CMK (cell line): Measurements from ENCODE around the gene PKDREJ.
"Not testable (repeated sequence)": the region's sequence is repeated elsewhere in the genome, so short reads cannot be mapped to it uniquely, and the experiment has no call there.

Source experiments
- DNase-seq: peaks from one replicate; pipeline ENCODE4 v3.0.0-alpha.2; 2010; ENCODE audit warnings: low read depth

Gene PKDREJ

DNA sequence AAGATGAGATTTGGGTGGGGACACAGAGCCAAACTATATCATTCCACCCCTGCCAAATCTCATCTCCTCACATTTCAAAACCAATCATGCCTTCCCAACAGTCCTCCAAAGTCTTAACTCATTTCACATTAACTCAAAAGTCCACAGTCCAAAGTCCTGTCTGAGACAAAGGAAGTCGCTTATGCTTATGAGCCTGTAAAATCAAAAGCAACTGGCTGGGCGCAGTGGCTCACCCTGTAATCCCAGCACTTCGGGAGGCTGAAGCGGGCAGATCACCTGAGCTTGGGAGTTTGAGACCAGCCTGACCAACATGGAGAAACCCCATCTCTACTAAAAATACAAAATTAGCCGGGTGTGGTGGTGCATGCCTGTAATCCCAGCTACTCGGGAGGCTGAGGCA, 1.4 kb upstream of the PKDREJ start:
- DNase-seq = not testable (repeated sequence)

DNA sequence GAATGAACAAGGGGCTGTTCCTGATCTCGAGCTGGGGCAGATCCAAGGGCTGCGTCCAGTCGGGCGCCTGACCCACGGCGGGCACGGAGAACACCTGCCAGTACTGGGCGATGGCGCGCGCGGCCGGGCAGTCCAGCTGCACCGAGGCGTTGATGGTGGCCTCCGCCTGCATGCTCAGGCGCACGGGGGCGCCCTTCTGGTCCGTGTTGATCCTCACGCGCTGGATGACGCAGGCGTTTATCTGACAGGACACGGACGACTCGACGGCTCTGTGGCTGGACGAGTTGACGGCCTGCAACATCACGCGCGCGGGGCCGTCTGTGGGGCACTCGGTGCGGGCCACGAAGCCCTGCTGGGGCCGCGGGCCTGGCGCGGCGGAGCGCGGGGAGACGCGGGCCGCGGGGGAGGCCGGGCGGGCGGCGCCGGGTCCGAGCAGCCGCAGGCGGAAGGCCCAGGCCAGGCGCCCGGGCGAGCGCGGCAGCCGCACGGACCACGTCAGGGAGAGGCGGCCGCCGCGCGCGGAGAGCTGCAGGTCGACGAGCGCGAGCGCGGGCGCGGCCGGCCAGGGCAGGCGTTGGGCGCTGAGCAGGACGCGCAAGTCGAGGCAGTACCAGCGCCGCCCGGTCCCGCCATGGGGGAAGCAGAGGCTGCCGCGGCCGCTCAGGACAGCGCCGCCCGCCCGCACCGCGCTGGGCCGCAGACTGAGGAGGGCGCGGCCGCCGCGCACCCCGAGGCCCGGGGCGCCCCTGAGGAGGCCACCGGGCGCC, 511 bp downstream of the PKDREJ start:
- no peak for DNase-seq

GRCh38 chr22:46260038-46260437, 3.1 kb downstream of the PKDREJ start:
- DNase-seq = no peak

DNA sequence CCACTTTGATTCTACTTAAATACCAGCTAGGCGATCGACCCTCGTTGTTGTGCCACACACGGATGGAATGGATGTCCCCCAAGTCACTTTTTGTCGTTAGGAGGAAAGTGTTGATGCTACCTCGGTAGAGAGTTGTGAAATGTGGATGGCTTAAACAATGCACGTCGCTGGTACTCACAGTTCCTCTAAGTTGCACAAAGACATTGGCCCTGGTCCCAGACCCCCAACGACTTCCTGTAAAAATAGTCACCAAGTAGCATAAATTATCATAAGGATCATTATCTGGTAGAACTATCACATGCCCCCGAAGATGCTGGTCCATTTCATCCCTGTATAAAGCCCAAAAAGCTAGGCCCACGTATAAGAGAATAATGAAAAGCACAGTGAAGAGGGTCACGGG, 3.8 kb downstream of the PKDREJ start:
- no peak for DNase-seq

GRCh38 chr22:46256358-46256958, 6.7 kb downstream of the PKDREJ start:
- DNase-seq = no peak

GRCh38 chr22:46251816-46252380, 11.2 kb downstream of the PKDREJ start:
- no peak for DNase-seq

DNA sequence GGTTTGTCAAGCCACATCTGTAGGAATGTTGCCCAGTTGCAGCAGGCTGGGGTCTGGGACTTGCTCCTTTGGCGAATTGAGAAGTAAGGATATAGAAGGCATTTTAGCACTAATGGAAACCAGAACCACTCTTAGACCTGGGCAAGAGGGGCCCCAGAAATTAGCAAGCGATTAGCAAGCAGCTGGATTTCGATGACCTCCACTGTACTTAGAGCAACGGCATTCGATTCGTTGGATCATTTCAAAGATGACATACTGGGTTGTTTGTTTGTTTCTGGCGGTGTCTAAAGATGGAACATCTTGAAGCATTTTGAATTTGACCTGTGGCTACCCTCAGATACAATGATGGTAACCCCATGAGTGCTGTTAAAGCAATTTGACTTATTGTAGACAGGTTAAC, 11.9 kb downstream of the PKDREJ start:
- DNase-seq = no peak

DNA sequence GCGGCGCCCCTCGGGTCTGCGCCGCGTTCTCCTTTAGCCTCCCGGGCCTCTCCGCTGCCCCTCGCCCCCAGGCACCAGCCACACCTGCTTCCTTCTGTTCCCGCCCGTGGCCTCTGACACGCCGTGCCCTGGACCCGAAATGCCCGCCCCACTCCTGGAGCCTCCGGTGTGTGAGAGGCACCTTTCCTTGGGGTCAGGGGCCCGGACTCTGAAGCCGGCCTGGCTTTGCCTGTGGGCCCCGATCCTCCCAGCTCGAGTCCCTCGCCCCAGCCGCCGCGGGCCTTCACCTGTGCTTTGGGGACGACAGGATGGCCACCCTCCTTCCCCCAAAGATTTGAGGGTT, 12.4 kb downstream of the PKDREJ start:
- DNase-seq = no peak

GRCh38 chr22:46250035-46250782, 12.9 kb downstream of the PKDREJ start, which contains the start of gene CDPF1:
TSS of gene CDPF1 (minus strand) at chr22:46250293. CDS start at chr22:46248284, 2,009 bp downstream.
- DNase-seq = peak; percentile 82

- no peak for DNase-seq
Observed at GRCh38 chr22:46247443-46247975, 15.6 kb downstream of the PKDREJ start.

DNA sequence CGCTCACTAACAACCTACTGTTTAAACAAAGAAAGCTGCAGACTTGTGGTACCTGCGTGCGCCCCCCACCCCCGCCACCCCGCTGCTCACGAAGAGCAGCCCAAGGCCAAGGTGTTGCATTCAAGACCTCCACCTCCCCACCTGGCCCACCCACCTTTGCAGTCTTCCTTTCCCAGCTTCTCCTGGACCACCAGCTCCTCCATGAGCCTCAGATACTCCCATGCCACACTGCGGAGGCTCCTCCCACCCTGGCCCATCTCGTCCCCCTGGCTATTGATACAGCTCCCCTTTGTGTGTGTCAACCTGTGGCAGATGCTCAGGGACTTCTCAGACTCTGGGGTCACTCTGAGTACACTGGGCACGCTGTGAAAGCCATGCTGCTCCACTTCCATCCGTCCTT, 17.0 kb downstream of the PKDREJ start:
- DNase-seq = no peak

DNA sequence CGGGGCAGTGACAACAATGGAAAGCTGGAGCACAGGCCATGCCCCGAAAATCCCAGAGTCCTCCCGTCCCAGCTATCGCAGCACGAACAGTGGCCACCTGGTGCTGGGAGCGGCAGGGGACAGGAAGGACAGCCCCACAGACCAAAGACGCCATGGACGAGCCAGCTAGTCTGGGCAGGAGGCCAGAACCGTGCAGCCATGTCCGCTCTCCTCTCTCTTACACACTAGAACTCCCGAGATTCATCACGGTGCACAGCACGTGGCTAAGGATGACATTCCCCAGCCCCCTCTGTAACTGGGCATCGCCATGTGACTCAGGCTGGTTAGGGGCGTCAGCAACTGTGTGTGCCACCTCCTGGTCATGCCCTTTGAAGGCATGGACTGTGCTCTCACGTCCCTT, 17.6 kb downstream of the PKDREJ start:
- DNase-seq = no peak

GRCh38 chr22:46244771-46245170, 18.4 kb downstream of the PKDREJ start:
- DNase-seq = no peak

- no peak for DNase-seq
Observed at GRCh38 chr22:46242076-46242475, 21.1 kb downstream of the PKDREJ start.

GRCh38 chr22:46241396-46242007, 21.6 kb downstream of the PKDREJ start:
- peak; percentile 70 for DNase-seq

DNA sequence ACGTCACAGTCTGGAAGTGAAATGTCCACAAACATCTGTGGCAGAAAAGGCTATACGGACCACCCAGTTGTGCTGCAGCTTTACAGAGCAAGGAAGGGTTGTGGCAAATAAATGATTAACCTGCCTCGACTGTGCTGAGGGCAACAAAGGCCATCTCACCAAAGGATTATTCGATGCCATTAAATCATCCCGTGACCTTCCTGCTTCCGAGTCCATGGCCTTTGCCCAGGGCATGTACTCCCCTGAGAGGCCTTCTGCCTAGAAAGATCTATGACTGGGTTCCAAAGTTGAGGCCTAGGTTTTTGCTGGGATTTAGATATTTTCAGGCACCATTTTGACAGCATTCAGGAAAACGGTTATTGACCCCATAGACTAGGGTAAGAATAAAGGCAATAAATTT, 22.2 kb downstream of the PKDREJ start:
- DNase-seq = no peak

DNA sequence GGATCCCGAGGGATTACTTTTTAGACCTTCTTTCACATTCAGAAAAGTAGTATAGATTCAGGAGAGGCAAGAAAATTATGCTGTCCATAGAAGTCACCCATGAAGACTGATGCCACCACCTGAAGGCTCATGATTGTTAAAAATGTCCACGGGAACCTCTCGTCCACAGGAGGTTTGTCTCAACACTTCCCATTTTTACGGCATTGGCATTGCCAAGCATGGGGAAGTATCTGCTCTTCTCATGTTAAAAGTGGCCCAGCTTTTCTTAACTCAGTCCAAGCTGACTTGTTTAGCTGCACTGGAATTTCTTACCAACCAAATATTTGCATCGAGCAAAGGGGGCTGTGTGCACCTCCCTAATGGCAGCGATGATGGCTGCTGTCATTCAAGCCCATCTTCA, 22.6 kb downstream of the PKDREJ start:
- no peak for DNase-seq

DNA sequence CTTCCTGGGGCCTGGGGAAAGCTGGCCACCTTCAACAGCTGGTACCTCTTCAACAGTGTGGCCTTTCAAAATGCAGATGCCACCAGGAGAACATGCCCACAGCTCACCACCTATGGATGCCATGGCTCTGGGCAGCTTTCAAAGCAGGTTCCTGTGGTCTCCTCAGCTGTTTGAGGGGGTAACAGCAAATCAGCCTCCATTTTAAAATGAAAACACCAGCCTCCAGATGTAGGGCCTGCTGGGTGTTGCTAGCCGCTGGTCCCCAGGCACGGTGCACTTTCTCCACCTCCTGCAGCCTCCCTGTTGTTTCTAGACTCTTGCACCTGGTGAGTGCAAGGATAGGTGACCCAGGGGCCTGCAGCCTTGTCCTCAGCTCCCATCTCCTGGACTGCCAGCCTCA, 23.1 kb downstream of the PKDREJ start:
- no peak for DNase-seq

DNA sequence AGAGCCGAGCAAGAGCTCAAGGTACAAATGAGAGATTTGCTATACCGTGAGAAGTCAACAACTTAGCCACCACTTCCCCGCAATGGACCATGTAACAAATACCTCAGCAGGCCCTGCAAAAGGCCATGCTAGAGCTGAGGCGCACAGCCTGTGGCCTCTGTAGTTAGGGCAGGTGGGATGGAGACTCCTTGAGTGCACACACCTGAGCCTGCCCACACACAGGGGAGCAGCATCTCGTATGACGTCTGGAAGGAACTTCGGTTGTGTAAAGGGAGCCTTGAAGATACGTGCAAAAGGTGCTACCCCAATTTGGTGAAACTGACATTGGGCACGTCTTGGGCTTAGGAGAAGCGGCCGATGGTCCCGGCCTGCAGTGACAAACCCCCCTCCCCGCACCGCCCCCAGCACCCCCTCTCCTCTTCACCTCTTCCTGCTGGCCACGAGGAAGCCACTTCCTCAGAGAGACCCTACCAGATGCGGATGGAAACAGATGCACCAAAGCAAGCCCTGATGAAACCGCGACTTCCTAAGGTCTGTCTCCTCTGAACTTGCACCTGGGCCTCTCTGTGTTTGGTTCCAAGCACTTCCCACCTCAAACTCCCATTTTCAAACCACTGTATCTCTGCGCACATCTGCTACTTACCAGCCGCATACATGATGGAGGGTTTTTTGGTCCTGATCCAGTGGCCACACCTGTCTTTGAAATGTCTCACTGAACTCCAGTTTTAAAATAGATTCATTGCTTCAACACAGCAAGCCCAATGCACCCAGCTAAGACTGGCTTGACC, 23.7 kb downstream of the PKDREJ start:
- peak; percentile 43 for DNase-seq

DNA sequence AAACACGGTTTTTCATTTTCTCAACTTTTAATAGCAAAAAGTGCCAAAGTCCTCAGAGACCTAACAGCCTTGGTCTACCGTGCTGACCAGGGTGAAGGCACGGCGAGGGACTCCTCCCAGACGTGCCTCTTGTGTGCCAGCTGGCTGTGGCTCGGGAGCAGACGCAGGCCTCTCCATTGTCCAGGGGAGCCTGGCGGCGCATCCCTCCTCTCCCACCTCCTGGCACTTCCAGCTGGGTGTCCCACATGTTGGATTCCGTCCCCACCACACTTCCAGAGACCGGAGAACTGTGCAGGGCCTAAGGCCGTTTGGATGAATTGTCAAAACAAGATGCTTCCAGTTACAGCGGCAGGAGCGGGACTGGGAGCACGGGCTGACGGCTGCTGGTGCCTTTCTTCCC, 24.6 kb downstream of the PKDREJ start:
- no peak for DNase-seq

GRCh38 chr22:46237453-46238124, 25.6 kb downstream of the PKDREJ start:
- no peak for DNase-seq
